Measurements from ENCODE around the gene ARHGAP24. TPM values are rescaled to one million over a fixed set of nuclear protein-coding genes. Genes with fewer than 3 reads are reported as not detected.

Gene ARHGAP24
- total RNA-seq, 3 donors from 2014 or later: 5.2 to 11.6 (median 6.7) TPM

- intact Hi-C loops (cut with DNase I, micrococcal nuclease): no loop called here
Observed at GRCh38 chr4:85938062-85938461, 463.1 kb downstream of the ARHGAP24 start.

GRCh38 chr4:85938902-85939301 lies 464.0 kb downstream of the ARHGAP24 start:
- H3K36me3 ChIP-seq (ENCODE audit: low read depth): no peaks in the 10 kb centered on the region
- no peaks in the 10 kb centered on the region for H3K9me3 ChIP-seq
- TF ChIP-seq, protein P1, sequence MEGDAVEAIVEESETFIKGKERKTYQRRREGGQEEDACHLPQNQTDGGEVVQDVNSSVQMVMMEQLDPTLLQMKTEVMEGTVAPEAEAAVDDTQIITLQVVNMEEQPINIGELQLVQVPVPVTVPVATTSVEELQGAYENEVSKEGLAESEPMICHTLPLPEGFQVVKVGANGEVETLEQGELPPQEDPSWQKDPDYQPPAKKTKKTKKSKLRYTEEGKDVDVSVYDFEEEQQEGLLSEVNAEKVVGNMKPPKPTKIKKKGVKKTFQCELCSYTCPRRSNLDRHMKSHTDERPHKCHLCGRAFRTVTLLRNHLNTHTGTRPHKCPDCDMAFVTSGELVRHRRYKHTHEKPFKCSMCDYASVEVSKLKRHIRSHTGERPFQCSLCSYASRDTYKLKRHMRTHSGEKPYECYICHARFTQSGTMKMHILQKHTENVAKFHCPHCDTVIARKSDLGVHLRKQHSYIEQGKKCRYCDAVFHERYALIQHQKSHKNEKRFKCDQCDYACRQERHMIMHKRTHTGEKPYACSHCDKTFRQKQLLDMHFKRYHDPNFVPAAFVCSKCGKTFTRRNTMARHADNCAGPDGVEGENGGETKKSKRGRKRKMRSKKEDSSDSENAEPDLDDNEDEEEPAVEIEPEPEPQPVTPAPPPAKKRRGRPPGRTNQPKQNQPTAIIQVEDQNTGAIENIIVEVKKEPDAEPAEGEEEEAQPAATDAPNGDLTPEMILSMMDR (IDR thresholded peaks at IDR 0.05): no peak
- ATAC-seq: no peak
- H3K4me1 ChIP-seq (ENCODE audit: low read depth): no peaks in the 10 kb centered on the region
- DNase-seq: no peak
- H3K4me3 ChIP-seq: no peak overlapping the region
- intact Hi-C loops (cut with DNase I, micrococcal nuclease): no loop called here

More at GRCh38 chr4:85938062-85938461, 463.1 kb downstream of the ARHGAP24 start:
- no peaks in the 10 kb centered on the region for H3K36me3 ChIP-seq (ENCODE audit: low read depth)
- peak; percentile 92 for ATAC-seq
- no peaks in the 10 kb centered on the region for H3K9me3 ChIP-seq
- H3K4me1 ChIP-seq (ENCODE audit: low read depth): no peaks in the 10 kb centered on the region
- TF ChIP-seq, protein P1 (IDR thresholded peaks at IDR 0.05): no peak
- H3K4me3 ChIP-seq: no peak overlapping the region
- peak in 1 of 3 donors; percentile 17 for DNase-seq

- Histone ChIP-seq H3K4me1 (ENCODE audit: low read depth) (no peaks in the 10 kb centered on the region), H3K4me3 (no peak overlapping the region), H3K36me3 (ENCODE audit: low read depth) (no peaks in the 10 kb centered on the region), H3K9me3 (no peaks in the 10 kb centered on the region)
- TF ChIP-seq, protein P1 (IDR thresholded peaks at IDR 0.05): no peak
- intact Hi-C loops (cut with DNase I, micrococcal nuclease): no loop called here
- DNase-seq (no peak), ATAC-seq (no peak)
Observed at GRCh38 chr4:85939595-85939994, 464.6 kb downstream of the ARHGAP24 start.

DNA sequence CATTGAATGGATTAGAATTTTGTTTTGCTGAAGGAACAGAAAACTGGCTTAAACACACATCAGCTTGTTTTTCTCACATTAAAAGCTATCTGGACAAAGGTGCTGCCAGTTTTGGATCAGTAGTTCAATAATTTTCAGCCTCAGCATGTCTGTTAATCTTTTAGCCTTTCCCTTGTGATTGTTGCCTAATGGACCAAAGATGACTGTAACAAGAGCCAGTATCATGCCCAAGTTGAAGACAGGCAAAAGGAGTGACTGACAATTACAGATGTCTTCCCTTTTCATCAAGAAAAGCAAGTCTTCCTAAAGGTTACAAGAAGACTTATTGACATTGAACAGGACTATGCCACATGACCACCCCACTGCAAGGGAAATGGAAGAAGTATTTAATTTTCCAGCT lies 465.2 kb downstream of the ARHGAP24 start:
- H3K36me3 ChIP-seq (ENCODE audit: low read depth): no peaks in the 10 kb centered on the region
- H3K4me3 ChIP-seq: no peak overlapping the region
- ATAC-seq (no peak), DNase-seq (no peak)
- H3K9me3 ChIP-seq: no peaks in the 10 kb centered on the region
- intact Hi-C loops (cut with DNase I, micrococcal nuclease): no loop called here
- no peaks in the 10 kb centered on the region for H3K4me1 ChIP-seq (ENCODE audit: low read depth)
- TF ChIP-seq, protein P1 (IDR thresholded peaks at IDR 0.05): no peak

DNA sequence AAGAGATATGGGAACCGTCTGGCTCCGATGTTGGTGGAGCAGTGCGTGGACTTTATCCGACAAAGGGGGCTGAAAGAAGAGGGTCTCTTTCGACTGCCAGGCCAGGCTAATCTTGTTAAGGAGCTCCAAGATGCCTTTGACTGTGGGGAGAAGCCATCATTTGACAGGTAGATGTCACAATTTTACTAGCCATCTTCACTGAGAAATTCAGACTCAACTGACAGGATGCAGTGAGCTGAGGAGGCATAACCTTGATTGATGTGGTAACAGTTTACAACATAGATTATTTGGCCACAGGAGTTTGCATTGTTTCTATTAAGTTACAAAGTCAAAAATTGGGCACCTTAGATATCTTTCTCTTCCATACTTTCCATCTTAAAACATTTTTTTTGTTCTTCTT lies 467.2 kb downstream of the ARHGAP24 start:
- TF ChIP-seq, protein P1 (IDR thresholded peaks at IDR 0.05): no peak
- Histone ChIP-seq H3K9me3 (no peaks in the 10 kb centered on the region), H3K4me1 (ENCODE audit: low read depth) (no peaks in the 10 kb centered on the region), H3K36me3 (ENCODE audit: low read depth) (no peaks in the 10 kb centered on the region), H3K4me3 (no peak overlapping the region)
- ATAC-seq (no peak), DNase-seq (no peak)
- intact Hi-C loops (cut with DNase I, micrococcal nuclease): no loop called here

GRCh38 chr4:85946821-85947220 lies 471.9 kb downstream of the ARHGAP24 start:
- DNase-seq (no peak), ATAC-seq (no peak)
- no peaks in the 10 kb centered on the region for H3K4me1 ChIP-seq (ENCODE audit: low read depth)
- TF ChIP-seq, protein P1 (IDR thresholded peaks at IDR 0.05): no peak
- H3K9me3 ChIP-seq: no peaks in the 10 kb centered on the region
- H3K4me3 ChIP-seq: no peak overlapping the region
- H3K36me3 ChIP-seq (ENCODE audit: low read depth): no peaks in the 10 kb centered on the region
- intact Hi-C loops (cut with DNase I, micrococcal nuclease): no loop called here
